Fibroblast of lung (primary cell): Measurements from ENCODE around the gene CEACAM7. TPM values are rescaled to one million over a fixed set of nuclear protein-coding genes. Genes with fewer than 3 reads are reported as not detected.

Experiments used
- DNase-seq, 2 donors: peaks; one replicate each; pipeline versions ENCODE4 v3.0.0 to v3.0.0-alpha.2; 2010; ENCODE audit warnings: low read depth in 2 of 2
- H2AFZ ChIP-seq: 2 replicates; pipeline ENCODE4 v1.5.1; 2012; ENCODE audit warnings: low read length, control low read depth, inconsistent platforms
- H3K27ac ChIP-seq: 2 replicates; pipeline ENCODE4 v1.5.1; 2011; ENCODE audit warnings: low read length, control low read depth; ENCODE audit not compliant: insufficient read depth
- H3K27me3 ChIP-seq: 2 replicates; pipeline ENCODE4 v1.5.1; 2011; ENCODE audit warnings: mild to moderate bottlenecking, low read length; ENCODE audit not compliant: control insufficient read depth, insufficient read depth
- H3K36me3 ChIP-seq: 2 replicates; pipeline ENCODE4 v1.5.1; 2011; ENCODE audit warnings: low read length; ENCODE audit not compliant: control insufficient read depth, insufficient read depth
- H3K4me1 ChIP-seq: 2 replicates; pipeline ENCODE4 v1.5.1; 2011; ENCODE audit warnings: low read length; ENCODE audit not compliant: control insufficient read depth, insufficient read depth; ENCODE audit errors: extremely low read depth
- H3K4me2 ChIP-seq: 2 replicates; pipeline ENCODE4 v1.5.1; 2011; ENCODE audit warnings: low read length, control low read depth; ENCODE audit not compliant: insufficient read depth; ENCODE audit errors: extremely low read depth
- H3K4me3 ChIP-seq, 4 experiments: fragments of 200-600 bp in 1 of 4; sonication (generic) in 1 of 4; replicated peaks in 1 of 4; 2 replicates each; pipeline ENCODE4 v1.5.1; 2011 to 2016; ENCODE audit warnings: low read length in 4 of 4, low read depth in 3 of 4, mild to moderate bottlenecking in 3 of 4, control low read depth in 2 of 4, inconsistent platforms in 1 of 4, mixed read lengths in 1 of 4; ENCODE audit not compliant: insufficient read depth in 1 of 4; ENCODE audit errors: control extremely low read depth in 1 of 4
- H3K79me2 ChIP-seq: 2 replicates; pipeline ENCODE4 v1.5.1; 2012; ENCODE audit warnings: mild to moderate bottlenecking, low read length, inconsistent platforms; ENCODE audit not compliant: control insufficient read depth, insufficient read depth
- H3K9ac ChIP-seq: 2 replicates; pipeline ENCODE4 v1.5.1; 2011; ENCODE audit warnings: mild to moderate bottlenecking, low read length, control low read depth; ENCODE audit not compliant: insufficient read depth
- H3K9me3 ChIP-seq: 2 replicates; pipeline ENCODE4 v1.5.1; 2012; ENCODE audit warnings: low read depth, low read length; ENCODE audit not compliant: control insufficient read depth, insufficient read depth
- H4K20me1 ChIP-seq: 2 replicates; pipeline ENCODE4 v1.5.1; 2011; ENCODE audit warnings: low read length; ENCODE audit not compliant: control insufficient read depth, insufficient read depth; ENCODE audit errors: extremely low read depth
- CTCF ChIP-seq, 2 donors: IDR thresholded peaks in 1 of 2; conservative IDR thresholded peaks in 1 of 2; 1 replicate in 1 of 2; 2 replicates in 1 of 2; pipeline ENCODE4 v1.5.1; 2011 to 2012; ENCODE audit warnings: low read length in 2 of 2, control low read depth in 1 of 2, inconsistent platforms in 1 of 2, low read depth in 1 of 2, mild to moderate bottlenecking in 1 of 2
- EZH2 ChIP-seq: IDR thresholded peaks from 2 replicates; pipeline ENCODE4 v1.5.1; 2012; ENCODE audit warnings: low read length, control low read depth, mild to moderate bottlenecking; ENCODE audit errors: missing control alignments
- polyA plus RNA-seq, 2 donors: library from polyadenylated mRNA; depleted of rRNA in 1 of 2; stranded (reverse) in 1 of 2; unstranded in 1 of 2; fragments of >200 nt; gene quantifications; 2 replicates each; pipeline ENCODE4 v1.2.1, GENCODE V29; 2011 to 2012; ENCODE audit warnings: missing spikeins in 1 of 2
- total RNA-seq: library from RNA; depleted of rRNA; stranded (reverse); fragments of >200 nt; gene quantifications from 2 replicates; pipeline ENCODE4 v1.2.1, GENCODE V29; 2014

CEACAM7 gene
- total and polyA plus RNA-seq, 2 donors (not counting 1 experiment from before 2014, with no cell fraction given): not detected

GRCh38 chr19:41627966-41628675 lies 59.9 kb downstream of the CEACAM7 start:
- Histone ChIP-seq H3K36me3 (no peaks in the 10 kb centered on the region), H3K4me3 (no peak overlapping the region), H4K20me1 (no peaks in the 10 kb centered on the region), H3K9ac (no peak overlapping the region), H3K9me3 (no peaks in the 10 kb centered on the region), H3K4me2 (no peak overlapping the region), H2AFZ (no peak overlapping the region), H3K4me1 (no peaks in the 10 kb centered on the region), H3K27me3 (no peaks in the 10 kb centered on the region), H3K27ac (no peak overlapping the region), H3K79me2 (no peaks in the 10 kb centered on the region)
- TF ChIP-seq CTCF (conservative IDR thresholded peaks at IDR 0.05 in 1 of 2, IDR thresholded peaks at IDR 0.05 in 1 of 2; ENCODE audit: low read depth in 1 of 2, low read length in 2 of 2): no peak
- no peak for TF ChIP-seq EZH2
- no peak for DNase-seq

GRCh38 chr19:41626877-41627276 lies 61.2 kb downstream of the CEACAM7 start, which contains the start of gene CEACAM4:
CEACAM4 (minus strand) TSS chr19:41627074; CDS start chr19:41626963, 111 bp downstream.
- no peaks in the 10 kb centered on the region for H3K27me3 ChIP-seq
- H3K4me3 ChIP-seq: no peak within 1 kb of the TSS
- no peaks in the 10 kb centered on the region for H3K36me3 ChIP-seq
- no peaks in the 10 kb centered on the region for H3K79me2 ChIP-seq
- H3K9ac ChIP-seq: no peak within 1 kb of the TSS
- no peak for TF ChIP-seq EZH2
- H3K4me1 ChIP-seq: no peaks in the 10 kb centered on the region
- H4K20me1 ChIP-seq: no peaks in the 10 kb centered on the region
- no peak for DNase-seq
- no peaks in the 10 kb centered on the region for H3K9me3 ChIP-seq
- H3K27ac ChIP-seq: no peak within 1 kb of the TSS
- no peak within 1 kb of the TSS for H2AFZ ChIP-seq
- no peak within 1 kb of the TSS for H3K4me2 ChIP-seq

GRCh38 chr19:41626278-41626677 lies 61.8 kb downstream of the CEACAM7 start:
- TF ChIP-seq CTCF (conservative IDR thresholded peaks at IDR 0.05 in 1 of 2, IDR thresholded peaks at IDR 0.05 in 1 of 2; ENCODE audit: low read depth in 1 of 2, low read length in 2 of 2): no peak
- no peak for TF ChIP-seq EZH2
- H3K4me1 ChIP-seq: no peaks in the 10 kb centered on the region
- no peak overlapping the region for H2AFZ ChIP-seq

More at GRCh38 chr19:41626278-41626677, 61.8 kb downstream of the CEACAM7 start:
- no peaks in the 10 kb centered on the region for H3K27me3 ChIP-seq
- no peak overlapping the region for H3K4me2 ChIP-seq
- H4K20me1 ChIP-seq: no peaks in the 10 kb centered on the region
- H3K36me3 ChIP-seq: no peaks in the 10 kb centered on the region
- DNase-seq: no peak
- no peak overlapping the region for H3K9ac ChIP-seq
- no peaks in the 10 kb centered on the region for H3K9me3 ChIP-seq
- no peak overlapping the region for H3K4me3 ChIP-seq
- H3K27ac ChIP-seq: no peak overlapping the region
- no peaks in the 10 kb centered on the region for H3K79me2 ChIP-seq
